ENCODE results near the gene FAHD2B. TPM values are rescaled to one million over a fixed set of nuclear protein-coding genes. Genes with fewer than 3 reads are reported as not detected.
"Not testable (repeated sequence)": the region's sequence is repeated elsewhere in the genome, so short reads cannot be mapped to it uniquely, and the experiment has no call there.

The FAHD2B gene
- total and polyA plus RNA-seq, 2 of the 4 experiments (the other 2 are of a cell fraction), result 5.7 to 7.9 TPM

- H2AFZ ChIP-seq (replicated peaks; ENCODE audit: low read length, poor library complexity); H3K4me3 ChIP-seq (ENCODE audit: insufficient read depth, low read depth, low read length); H4K91ac ChIP-seq (ENCODE audit: insufficient read depth, low read depth, low read length); H2BK15ac ChIP-seq (ENCODE audit: low read depth, low read length); H4K20me1 ChIP-seq (ENCODE audit: insufficient read depth, low read length); H2BK20ac ChIP-seq (ENCODE audit: low read depth, low read length); H2AK5ac ChIP-seq (ENCODE audit: low read depth, low read length); H3K23ac ChIP-seq (ENCODE audit: low read depth, low read length); intact Hi-C loops (cut with micrococcal nuclease); ATAC-seq (ENCODE audit: low read depth); POLR2A ChIA-PET (ENCODE audit: unreplicated experiment); DNase-seq; H3K56ac ChIP-seq (ENCODE audit: extremely low read depth, insufficient read depth, low read length); H3K27me3 ChIP-seq (ENCODE audit: control insufficient read depth, insufficient read depth, low read length); H3K27ac ChIP-seq (ENCODE audit: insufficient read depth, low read length); H3K4ac ChIP-seq (ENCODE audit: low read depth, low read length); H4K8ac ChIP-seq (ENCODE audit: low read depth in 2 of 2, low read length in 2 of 2); H3K9ac ChIP-seq (ENCODE audit: low read depth, low read length); H2AK9ac ChIP-seq (replicated peaks; ENCODE audit: low read depth, low read length, poor library complexity); dilution Hi-C loops (cut with HindIII; ENCODE audit: low sequenced_read_pairs, unreplicated experiment); in situ Hi-C loops (cut with MboI; ENCODE audit: low sequenced_read_pairs); H3K14ac ChIP-seq (replicated peaks; ENCODE audit: low read depth, low read length); BruUV-seq (replicated peaks); H3K18ac ChIP-seq (ENCODE audit: low read depth, low read length); CTCF ChIA-PET; H3K4me2 ChIP-seq (ENCODE audit: low read depth, low read length); H3K4me1 ChIP-seq (ENCODE audit: control insufficient read depth, insufficient read depth, low read length); H3K9me1 ChIP-seq (ENCODE audit: insufficient read depth, low read length); H2BK120ac ChIP-seq (ENCODE audit: low read depth, low read length); H4K5ac ChIP-seq (ENCODE audit: low read depth, low read length); H3K36me3 ChIP-seq (ENCODE audit: control insufficient read depth, insufficient read depth, low read length); H3K9me3 ChIP-seq (ENCODE audit: control insufficient read depth, insufficient read depth, low read length); H2BK5ac ChIP-seq (ENCODE audit: low read depth, low read length, poor library complexity, severe bottlenecking); H3K79me1 ChIP-seq (ENCODE audit: low read depth in 1 of 2, low read length in 2 of 2): not testable (repeated sequence)
- WGBS, 2 experiments (ENCODE audit: extremely low coverage in 2 of 2, insufficient read length in 1 of 2), result no CpG with 5 or more reads among the region's 3 CpGs
These were observed 38.5 kb downstream of the FAHD2B start for GRCh38 chr2:97056150-97056549.

- H2BK5ac ChIP-seq (ENCODE audit: low read depth, low read length, poor library complexity, severe bottlenecking); H2BK120ac ChIP-seq (ENCODE audit: low read depth, low read length); H2BK20ac ChIP-seq (ENCODE audit: low read depth, low read length); H3K4me2 ChIP-seq (ENCODE audit: low read depth, low read length); H3K9ac ChIP-seq (ENCODE audit: low read depth, low read length); H3K18ac ChIP-seq (ENCODE audit: low read depth, low read length); H3K79me1 ChIP-seq (ENCODE audit: low read depth in 1 of 2, low read length in 2 of 2); POLR2A ChIA-PET (ENCODE audit: unreplicated experiment); H4K20me1 ChIP-seq (ENCODE audit: insufficient read depth, low read length); H4K91ac ChIP-seq (ENCODE audit: insufficient read depth, low read depth, low read length); H3K23ac ChIP-seq (ENCODE audit: low read depth, low read length); intact Hi-C loops (cut with micrococcal nuclease); H2AK9ac ChIP-seq (replicated peaks; ENCODE audit: low read depth, low read length, poor library complexity); H3K4ac ChIP-seq (ENCODE audit: low read depth, low read length); H2AFZ ChIP-seq (replicated peaks; ENCODE audit: low read length, poor library complexity); ATAC-seq (ENCODE audit: low read depth); H2AK5ac ChIP-seq (ENCODE audit: low read depth, low read length); H2BK15ac ChIP-seq (ENCODE audit: low read depth, low read length); H3K9me1 ChIP-seq (ENCODE audit: insufficient read depth, low read length); H3K4me3 ChIP-seq (ENCODE audit: insufficient read depth, low read depth, low read length); in situ Hi-C loops (cut with MboI; ENCODE audit: low sequenced_read_pairs); H3K36me3 ChIP-seq (ENCODE audit: control insufficient read depth, insufficient read depth, low read length); H3K56ac ChIP-seq (ENCODE audit: extremely low read depth, insufficient read depth, low read length); H3K27me3 ChIP-seq (ENCODE audit: control insufficient read depth, insufficient read depth, low read length); CTCF ChIA-PET; H4K5ac ChIP-seq (ENCODE audit: low read depth, low read length); H3K9me3 ChIP-seq (ENCODE audit: control insufficient read depth, insufficient read depth, low read length); H3K4me1 ChIP-seq (ENCODE audit: control insufficient read depth, insufficient read depth, low read length); DNase-seq; BruUV-seq (replicated peaks); H4K8ac ChIP-seq (ENCODE audit: low read depth in 2 of 2, low read length in 2 of 2); dilution Hi-C loops (cut with HindIII; ENCODE audit: low sequenced_read_pairs, unreplicated experiment); H3K14ac ChIP-seq (replicated peaks; ENCODE audit: low read depth, low read length); H3K27ac ChIP-seq (ENCODE audit: insufficient read depth, low read length): not testable (repeated sequence)
- WGBS, 2 experiments (ENCODE audit: extremely low coverage in 2 of 2, insufficient read length in 1 of 2), result no CpG with 5 or more reads among the region's 2 CpGs
These were observed 44.6 kb downstream of the FAHD2B start for GRCh38 chr2:97050032-97050431.
